ENCODE data around the gene PKP4.

The PKP4 gene

GRCh38 chr2:158603205-158603604 is 146.5 kb downstream of the PKP4 start:
- DNase-seq: no peak

- DNase-seq: no peak
Measured at GRCh38 chr2:158603986-158604385, 147.2 kb downstream of the PKP4 start.

GRCh38 chr2:158610059-158610458 is 153.3 kb downstream of the PKP4 start:
- DNase-seq: no peak

- no peak for DNase-seq
Measured at GRCh38 chr2:158616480-158617000, 159.8 kb downstream of the PKP4 start.

GRCh38 chr2:158618891-158619490 is 162.2 kb downstream of the PKP4 start:
- no peak for DNase-seq

- no peak for DNase-seq
Measured at GRCh38 chr2:158619496-158619895, 162.7 kb downstream of the PKP4 start.

- no peak for DNase-seq
Measured at GRCh38 chr2:158620656-158621055, 163.9 kb downstream of the PKP4 start.

- DNase-seq: no peak
Measured at GRCh38 chr2:158624071-158624667, 167.4 kb downstream of the PKP4 start.

GRCh38 chr2:158624961-158625360 is 168.2 kb downstream of the PKP4 start:
- no peak for DNase-seq

GRCh38 chr2:158629116-158629515 is 172.4 kb downstream of the PKP4 start:
- DNase-seq: no peak

GRCh38 chr2:158633261-158633660 is 176.5 kb downstream of the PKP4 start:
- DNase-seq: no peak

- no peak for DNase-seq
Measured at GRCh38 chr2:158634627-158635026, 177.9 kb downstream of the PKP4 start.

- DNase-seq: no peak
Measured at GRCh38 chr2:158635961-158636601, 179.3 kb downstream of the PKP4 start.

- no peak for DNase-seq
Measured at GRCh38 chr2:158637357-158637756, 180.6 kb downstream of the PKP4 start.

- no peak for DNase-seq
Measured at GRCh38 chr2:158644139-158644538, 187.4 kb downstream of the PKP4 start.

- DNase-seq: no peak
Measured at GRCh38 chr2:158645299-158645698, 188.5 kb downstream of the PKP4 start.

- DNase-seq: no peak
Measured at GRCh38 chr2:158647436-158648231, 190.9 kb downstream of the PKP4 start.

- no peak for DNase-seq
Measured at GRCh38 chr2:158649846-158650245, 193.1 kb downstream of the PKP4 start.

- DNase-seq: no peak
Measured at GRCh38 chr2:158650646-158651357, 194.1 kb downstream of the PKP4 start.

- no peak for DNase-seq
Measured at GRCh38 chr2:158651358-158652057, 194.8 kb downstream of the PKP4 start.

- no peak for DNase-seq
Measured at GRCh38 chr2:158655628-158656027, 198.9 kb downstream of the PKP4 start.
